GM12878 (cell line): Measurements from ENCODE around the gene MRAS. TPM values are rescaled to one million over a fixed set of nuclear protein-coding genes. Genes with fewer than 3 reads are reported as not detected.

Source experiments
- ATAC-seq: fragments of 200-7000 bp; cut with Tn5 transposase; 3 replicates; pipeline ENCODE4 v1.9.1; 2020; ENCODE audit warnings: mild to moderate bottlenecking, moderate library complexity
- BruUV-seq: library from RNA; stranded (reverse); fragments of 400-500 nt; replicated peaks from 2 replicates; lab custom pipeline; 2021; lab: Mats Ljungman, UMichigan
- CTCF ChIA-PET: fragments of 300-600 bp; sonication (Branson Sonifier 250); formaldehyde crosslinking; extraction: SDS; loops from one replicate; lab custom pipeline; 2021; ENCODE audit warnings: inconsistent platforms; lab: Yijun Ruan, JAX
- POLR2A ChIA-PET: fragments of 350-600 bp; formaldehyde crosslinking; extraction: SDS; loops from one replicate; lab custom pipeline; 2021; ENCODE audit warnings: inconsistent platforms; lab: Charles Lee
- RAD21 ChIA-PET: fragments of 300-600 bp; sonication (Branson Sonifier 250); formaldehyde crosslinking; loops from one replicate; lab custom pipeline; 2023; ENCODE audit warnings: antibody characterized with exemption; ENCODE audit not compliant: unreplicated experiment; lab: Charles Lee
- SMC1A ChIA-PET: fragments of 300-600 bp; sonication (Branson Sonifier 250); formaldehyde crosslinking; loops from one replicate; lab custom pipeline; 2023; ENCODE audit not compliant: unreplicated experiment, uncharacterized antibody; lab: Charles Lee
- DNase-seq: peaks from one replicate; pipeline ENCODE4 v3.0.0-alpha.2; 2011; ENCODE audit warnings: low read depth, low spot score
- FAIRE-seq: peaks from 3 replicates; lab custom pipeline; 2011; peaks lifted over from hg19 to GRCh38; lab: Jason Lieb, UNC
- H2AFZ ChIP-seq: 2 replicates; pipeline ENCODE4 v1.6.0; 2011; ENCODE audit warnings: low read depth, low read length, control low read depth; ENCODE audit not compliant: control insufficient read depth
- H3K27ac ChIP-seq: 2 replicates; pipeline ENCODE4 v1.5.1; 2011; ENCODE audit warnings: control low read depth; ENCODE audit not compliant: control insufficient read depth, insufficient read depth
- H3K27me3 ChIP-seq, 2 experiments: replicated peaks in 1 of 2; 2 replicates each; pipeline versions ENCODE4 v1.6.0 to v1.6.1; 2011; ENCODE audit warnings: low read length in 1 of 2; ENCODE audit not compliant: control insufficient read depth in 2 of 2, insufficient read depth in 2 of 2
- H3K36me3 ChIP-seq, 2 experiments: 2 replicates each; pipeline ENCODE4 v1.5.1; 2011; ENCODE audit warnings: low read length in 1 of 2; ENCODE audit not compliant: control insufficient read depth in 2 of 2, insufficient read depth in 2 of 2
- H3K4me1 ChIP-seq: 2 replicates; pipeline ENCODE4 v1.6.1; 2011; ENCODE audit warnings: mild to moderate bottlenecking, low read length, moderate library complexity, mixed read lengths; ENCODE audit not compliant: control insufficient read depth, insufficient read depth
- H3K4me2 ChIP-seq: 2 replicates; pipeline ENCODE4 v1.6.0; 2011; ENCODE audit warnings: control low read depth; ENCODE audit not compliant: control insufficient read depth, insufficient read depth
- H3K4me3 ChIP-seq: fragments of 200-600 bp; sonication (generic); 2 replicates; pipeline ENCODE4 v1.5.1; 2016
- H3K79me2 ChIP-seq: 2 replicates; pipeline ENCODE4 v1.6.0; 2011; ENCODE audit warnings: low read length; ENCODE audit not compliant: control insufficient read depth, insufficient read depth
- H3K9ac ChIP-seq: 2 replicates; pipeline ENCODE4 v1.8.0; 2011; ENCODE audit warnings: low read length, control low read depth, mixed read lengths; ENCODE audit not compliant: control insufficient read depth, insufficient read depth
- H3K9me3 ChIP-seq: replicated peaks from 3 replicates; pipeline ENCODE4 v1.5.1; 2011; ENCODE audit warnings: mild to moderate bottlenecking, low read length; ENCODE audit not compliant: control insufficient read depth, insufficient read depth
- H4K20me1 ChIP-seq: 2 replicates; pipeline ENCODE4 v1.6.0; 2011; ENCODE audit not compliant: control insufficient read depth, insufficient read depth
- EED ChIP-seq: sonication (generic); IDR thresholded peaks from 2 replicates; pipeline ENCODE4 v1.6.1; 2016; ENCODE audit warnings: antibody characterized with exemption, low read depth
- NR2C2 ChIP-seq: IDR thresholded peaks from 2 replicates; pipeline ENCODE4 v1.6.1; 2011; ENCODE audit warnings: borderline replicate concordance, low read depth; ENCODE audit not compliant: control insufficient read depth, insufficient read length
- SMAD5 ChIP-seq: IDR thresholded peaks from 2 replicates; pipeline ENCODE4 v1.6.1; 2016; ENCODE audit warnings: antibody characterized with exemption, low read depth
- SP1 ChIP-seq: IDR thresholded peaks from one replicate; pipeline ENCODE4 v1.6.1; 2011; ENCODE audit warnings: low read depth, low read length
- TCF12 ChIP-seq: IDR thresholded peaks from 2 replicates; pipeline ENCODE4 v1.6.1; 2011; ENCODE audit warnings: low read depth, mild to moderate bottlenecking, low read length
- WGBS: methylation state at CpG from one replicate; pipeline ENCODE4 v1.1.6; 2016; ENCODE audit warnings: low lambda C conversion rate; ENCODE audit not compliant: insufficient replicate concordance, insufficient coverage; ENCODE audit errors: missing lambda C conversion rate; 5-methylcytosine and 5-hydroxymethylcytosine counted together
- in situ Hi-C: fragments of 300-500 bp; cut with MboI; formaldehyde crosslinking; loops from 9 replicates; pipeline ENCODE4 v1.14.3; 2018; ENCODE audit warnings: mixed read lengths
- intact Hi-C: fragments of 100-400 bp; cut with micrococcal nuclease; formaldehyde crosslinking; loops from one replicate; pipeline ENCODE4 v1.14.2; 2022; ENCODE audit not compliant: unreplicated experiment
- polyA plus RNA-seq, 11 experiments: library from polyadenylated mRNA; depleted of rRNA in 4 of 11; unstranded in 6 of 11; stranded (reverse) in 5 of 11; fragments of >200 nt; fragmentation: Nextera tagmentation in 4 of 11; fragmentation: Illumina TruSeq in 1 of 11; extraction: Ambion mirVana in 4 of 11; extraction: Trizol in 1 of 11; gene quantifications; 1 replicate in 1 of 11; 2 replicates in 10 of 11; pipeline versions ENCODE4 v1.2.1 to v1.2.3, GENCODE V29; 2011 to 2016; ENCODE audit warnings: inconsistent platforms in 2 of 11, missing spikeins in 2 of 11, low read depth in 1 of 11
- total RNA-seq, 4 experiments: library from RNA; depleted of rRNA in 3 of 4; stranded (reverse); fragments of >200 nt in 3 of 4; fragmentation: Illumina TruSeq in 1 of 4; extraction: Trizol in 1 of 4; gene quantifications; 2 replicates each; pipeline versions ENCODE4 v1.2.1 to v1.2.3, GENCODE V29; 2013 to 2021

Gene MRAS
- total and polyA plus RNA-seq, 10 of the 15 experiments (the other 5 are each of a cell fraction or from before 2014, with no cell fraction given) = 0.01 to 0.44 (median 0.17) TPM; not detected in 6

- POLR2A ChIA-PET = no interaction called here
- FAIRE-seq = no peak
Observed at GRCh38 chr3:138445236-138445635, 96.9 kb downstream of the MRAS start.

GRCh38 chr3:138445654-138446053 is 97.3 kb downstream of the MRAS start:
- Histone ChIP-seq H3K27ac (no peak overlapping the region), H4K20me1 (no peaks in the 10 kb centered on the region), H3K4me3 (no peak overlapping the region), H3K9me3 (no peaks in the 10 kb centered on the region), H3K79me2 (no peaks in the 10 kb centered on the region), H3K27me3 (peaks cover 0 to 2% of the 10 kb centered on the region in 2 experiments), H2AFZ (no peak overlapping the region), H3K36me3 (no peaks in the 10 kb centered on the region), H3K9ac (no peak overlapping the region), H3K4me2 (no peak overlapping the region), H3K4me1 (no peaks in the 10 kb centered on the region)
- ChIA-PET SMC1A (interaction anchor here (0.5 kb wide), 1 partner anchor 473 kb away, joined by 3 read pairs; no protein-coding TSS in a partner anchor), CTCF (interaction anchor here (0.7 to 1.1 kb wide), 2 partner anchors 11 to 478 kb away, joined by 3 read pairs; partner anchors contain the start of gene ESYT3), RAD21 (no interaction called here), POLR2A (no interaction called here)
- 35% methylated on average over 4 of the region's 4 CpGs for WGBS
- in situ Hi-C loops = no loop called here
- DNase-seq (no peak), ATAC-seq (no peak), FAIRE-seq (no peak)
- intact Hi-C loops = no loop called here
- no TSS peak for BruUV-seq
- TF ChIP-seq SMAD5 (no peak), TCF12 (no peak), NR2C2 (no peak), SP1 (no peak)

More at GRCh38 chr3:138445236-138445635, 96.9 kb downstream of the MRAS start:
- Histone ChIP-seq H3K9me3 (no peaks in the 10 kb centered on the region), H3K4me2 (no peak overlapping the region), H3K27me3 (peaks cover 0 to 2% of the 10 kb centered on the region in 2 experiments; a peak in 3 of 4 replicates), H3K79me2 (no peaks in the 10 kb centered on the region), H4K20me1 (no peaks in the 10 kb centered on the region), H3K9ac (no peak overlapping the region), H3K4me3 (no peak overlapping the region), H3K36me3 (no peaks in the 10 kb centered on the region), H2AFZ (no peak overlapping the region), H3K27ac (no peak overlapping the region), H3K4me1 (no peaks in the 10 kb centered on the region)
- 27% methylated on average over 7 of the region's 7 CpGs for whole genome bisulfite sequencing
- CTCF ChIA-PET = interaction anchor here (0.7 to 1.1 kb wide), 3 partner anchors 11 to 479 kb away, joined by 3 to 4 read pairs (median 3); partner anchors contain the start of gene ESYT3
- in situ Hi-C loops = no loop called here
- SMC1A ChIA-PET = interaction anchor here (0.5 kb wide), 1 partner anchor 474 kb away, joined by 3 read pairs; no protein-coding TSS in a partner anchor
- no peak for TF ChIP-seq EED
- intact Hi-C loops = no loop called here
- no TSS peak for BruUV-seq
- ATAC-seq (no peak), DNase-seq (no peak)
- RAD21 ChIA-PET = no interaction called here
